Uterus (tissue), 2 donors: ENCODE results near the gene DNM3.

Experiments used
- POLR2A ChIP-seq, 2 donors: fragments of 450-650 bp; IDR thresholded peaks; one replicate each; pipeline ENCODE4 v1.6.1; 2016; ENCODE audit warnings: antibody characterized with exemption in 2 of 2, mild to moderate bottlenecking in 1 of 2, moderate library complexity in 1 of 2
- TF ChIP-seq, protein P1 (sequence below), 4 experiments: fragments of 200-600 bp in 2 of 4; fragments of 450-650 bp in 2 of 4; sonication (generic) in 2 of 4; IDR thresholded peaks; one replicate each; pipeline ENCODE4 v1.5.1; 2016 to 2019; ENCODE audit warnings: antibody characterized with exemption in 4 of 4, mild to moderate bottlenecking in 2 of 4, moderate library complexity in 1 of 4

DNA sequence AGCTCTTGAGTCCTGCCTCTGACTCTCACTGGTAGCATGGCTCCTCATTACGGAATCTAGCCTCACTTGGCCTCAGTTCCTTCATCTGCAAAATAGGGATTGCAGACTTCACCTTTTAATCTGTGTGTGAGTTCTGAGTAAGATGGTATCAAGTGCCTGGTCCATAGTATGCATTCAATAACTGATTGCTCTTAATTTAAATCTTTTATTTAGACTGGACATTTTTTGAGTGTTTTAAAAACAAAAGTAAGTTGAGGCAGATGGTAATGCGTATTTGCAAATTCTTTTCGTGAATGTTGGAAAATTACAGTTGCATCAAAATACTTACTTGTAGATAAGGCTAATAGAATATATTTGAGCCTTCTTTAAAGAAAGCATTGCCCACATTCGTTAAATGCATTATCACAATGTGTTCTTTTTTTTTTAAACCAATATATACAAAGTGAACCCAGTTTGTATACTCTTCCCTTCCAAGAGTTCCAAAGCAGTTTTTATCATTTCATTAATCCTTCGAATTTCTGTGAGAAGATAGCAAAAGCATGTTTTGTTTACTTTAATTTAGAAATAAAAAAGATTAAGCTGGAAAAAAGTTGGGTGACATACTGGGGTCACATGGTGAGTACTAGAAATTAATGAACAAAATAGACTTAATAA, 8.1 kb downstream of the DNM3 start:
- TF ChIP-seq, protein P1, sequence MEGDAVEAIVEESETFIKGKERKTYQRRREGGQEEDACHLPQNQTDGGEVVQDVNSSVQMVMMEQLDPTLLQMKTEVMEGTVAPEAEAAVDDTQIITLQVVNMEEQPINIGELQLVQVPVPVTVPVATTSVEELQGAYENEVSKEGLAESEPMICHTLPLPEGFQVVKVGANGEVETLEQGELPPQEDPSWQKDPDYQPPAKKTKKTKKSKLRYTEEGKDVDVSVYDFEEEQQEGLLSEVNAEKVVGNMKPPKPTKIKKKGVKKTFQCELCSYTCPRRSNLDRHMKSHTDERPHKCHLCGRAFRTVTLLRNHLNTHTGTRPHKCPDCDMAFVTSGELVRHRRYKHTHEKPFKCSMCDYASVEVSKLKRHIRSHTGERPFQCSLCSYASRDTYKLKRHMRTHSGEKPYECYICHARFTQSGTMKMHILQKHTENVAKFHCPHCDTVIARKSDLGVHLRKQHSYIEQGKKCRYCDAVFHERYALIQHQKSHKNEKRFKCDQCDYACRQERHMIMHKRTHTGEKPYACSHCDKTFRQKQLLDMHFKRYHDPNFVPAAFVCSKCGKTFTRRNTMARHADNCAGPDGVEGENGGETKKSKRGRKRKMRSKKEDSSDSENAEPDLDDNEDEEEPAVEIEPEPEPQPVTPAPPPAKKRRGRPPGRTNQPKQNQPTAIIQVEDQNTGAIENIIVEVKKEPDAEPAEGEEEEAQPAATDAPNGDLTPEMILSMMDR (IDR thresholded peaks at IDR 0.05): no peak
- no peak for TF ChIP-seq POLR2A (IDR thresholded peaks at IDR 0.05)
